ENCODE measurements around the gene GBA2.
A peak's percentile ranks its signal among the peaks of the same experiment; 100 is the strongest.

GBA2 gene

DNA sequence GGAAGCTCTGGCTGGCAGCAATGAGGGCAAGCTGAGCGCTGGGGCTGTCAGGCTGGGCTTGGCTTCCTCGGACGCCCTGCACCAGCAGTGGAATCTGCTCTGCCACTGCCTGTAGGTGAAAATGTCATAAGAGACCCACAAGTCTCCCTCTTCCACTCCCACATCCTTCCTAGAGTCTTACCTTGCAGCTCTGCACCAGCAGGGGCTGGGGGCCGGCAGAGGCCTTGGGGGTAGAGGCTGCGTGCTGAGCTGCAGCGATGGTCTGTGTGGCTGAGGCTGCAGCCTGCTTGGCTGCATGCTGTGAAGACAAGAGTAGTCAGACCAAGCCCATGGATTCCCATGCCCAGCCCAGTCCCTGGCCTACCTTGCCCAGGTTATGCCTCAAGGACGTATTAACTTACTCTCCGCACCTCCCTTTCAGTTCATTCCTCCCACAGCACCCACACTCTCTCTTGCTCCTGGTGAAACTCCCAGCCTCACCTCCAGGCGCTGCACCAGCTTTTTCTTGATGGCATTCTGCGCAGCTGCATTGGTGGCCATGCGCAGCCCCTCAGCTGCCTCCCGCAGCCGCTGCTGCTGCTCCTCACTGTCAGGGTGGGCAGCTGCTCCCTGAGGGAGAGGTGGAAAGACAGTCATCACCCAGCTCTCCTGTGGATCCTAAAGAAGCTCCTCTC lies 34.3 kb downstream of the GBA2 start:
- TF ChIP-seq POLR2AphosphoS5 (IDR thresholded peaks at IDR 0.05; ENCODE audit: low read depth, low read length): peak; percentile 14; the same call in 1 of the 2 replicates
- no peak for TF ChIP-seq SPI1 (IDR thresholded peaks at IDR 0.05; ENCODE audit: low read depth, low read length)
- TF ChIP-seq POU2F2 (IDR thresholded peaks at IDR 0.05; ENCODE audit: low read depth, low read length): no peak
- no peak for TF ChIP-seq TAF1 (IDR thresholded peaks at IDR 0.05; ENCODE audit: low read depth, low read length)
- FAIRE-seq (no peak), DNase-seq (ENCODE audit: insufficient read length, low spot score) (no peak)

DNA sequence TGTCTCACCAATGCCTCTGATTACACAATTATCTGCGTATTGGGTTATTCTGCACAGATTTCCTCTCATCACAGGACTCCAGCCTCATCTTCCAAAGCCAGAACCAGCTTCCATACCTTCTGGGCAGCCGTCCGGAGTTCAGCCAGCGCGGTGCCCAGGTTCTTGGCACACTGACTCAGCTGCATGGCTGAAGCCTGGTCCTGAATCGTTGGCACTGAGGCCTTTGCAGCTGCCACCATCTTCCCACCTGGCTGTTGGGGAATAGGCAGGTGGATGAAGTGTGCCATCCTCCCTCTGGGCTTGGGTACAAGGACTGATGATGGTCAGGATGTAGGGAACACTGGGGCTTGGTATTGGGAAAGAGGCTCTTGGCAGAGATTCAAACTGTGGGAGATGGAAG lies 34.9 kb downstream of the GBA2 start:
- TF ChIP-seq POLR2AphosphoS5 (IDR thresholded peaks at IDR 0.05; ENCODE audit: low read depth, low read length) (no peak), SPI1 (IDR thresholded peaks at IDR 0.05; ENCODE audit: low read depth, low read length) (no peak), POLR2A (IDR thresholded peaks at IDR 0.05; ENCODE audit: low read depth, low read length) (no peak), PAX5 (IDR thresholded peaks at IDR 0.05; ENCODE audit: insufficient read depth, low read length, severe bottlenecking) (no peak), POU2F2 (IDR thresholded peaks at IDR 0.05; ENCODE audit: low read depth, low read length) (no peak)
- DNase-seq (ENCODE audit: insufficient read length, low spot score) (no peak), FAIRE-seq (no peak)

DNA sequence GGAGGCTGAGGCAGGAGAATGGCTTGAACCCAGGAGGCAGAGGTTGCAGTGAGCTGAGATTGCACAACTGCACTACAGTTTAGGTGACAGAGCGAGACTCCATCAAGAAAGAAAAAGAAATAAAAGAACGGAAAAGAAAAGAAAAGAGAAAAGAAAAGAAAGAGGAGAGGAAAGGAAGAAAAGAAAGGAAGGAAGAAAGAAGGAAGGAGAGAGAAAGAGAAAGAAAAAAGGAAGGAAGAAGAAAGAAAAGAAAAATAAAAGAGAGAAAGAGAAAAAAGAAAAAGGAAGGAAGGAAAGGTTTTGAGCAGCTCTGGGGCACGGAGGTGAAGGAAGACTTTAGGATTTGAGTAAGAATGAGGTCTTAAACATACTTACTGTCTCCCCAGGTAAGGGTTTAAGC lies 35.5 kb downstream of the GBA2 start:
- DNase-seq (ENCODE audit: insufficient read length, low spot score): no peak
- FAIRE-seq: no peak
- TF ChIP-seq POU2F2 (IDR thresholded peaks at IDR 0.05; ENCODE audit: low read depth, low read length): no peak
- no peak for TF ChIP-seq POLR2AphosphoS5 (IDR thresholded peaks at IDR 0.05; ENCODE audit: low read depth, low read length)
- no peak for TF ChIP-seq SPI1 (IDR thresholded peaks at IDR 0.05; ENCODE audit: low read depth, low read length)
- TF ChIP-seq POLR2A (IDR thresholded peaks at IDR 0.05; ENCODE audit: low read depth, low read length): no peak
- TF ChIP-seq TAF1 (IDR thresholded peaks at IDR 0.05; ENCODE audit: low read depth, low read length): no peak
- TF ChIP-seq PAX5 (IDR thresholded peaks at IDR 0.05; ENCODE audit: insufficient read depth, low read length, severe bottlenecking): no peak

GRCh38 chr9:35712762-35713400 lies 36.1 kb downstream of the GBA2 start:
- DNase-seq (ENCODE audit: insufficient read length, low spot score) (no peak), FAIRE-seq (no peak)
- no peak for TF ChIP-seq POLR2A (IDR thresholded peaks at IDR 0.05; ENCODE audit: low read depth, low read length)
- TF ChIP-seq POLR2AphosphoS5 (IDR thresholded peaks at IDR 0.05; ENCODE audit: low read depth, low read length): no peak
- no peak for TF ChIP-seq POU2F2 (IDR thresholded peaks at IDR 0.05; ENCODE audit: low read depth, low read length)
- no peak for TF ChIP-seq TAF1 (IDR thresholded peaks at IDR 0.05; ENCODE audit: low read depth, low read length)
- no peak for TF ChIP-seq SPI1 (IDR thresholded peaks at IDR 0.05; ENCODE audit: low read depth, low read length)
- TF ChIP-seq PAX5 (IDR thresholded peaks at IDR 0.05; ENCODE audit: insufficient read depth, low read length, severe bottlenecking): no peak

- TF ChIP-seq POU2F2 (IDR thresholded peaks at IDR 0.05; ENCODE audit: low read depth, low read length) (no peak), POLR2A (IDR thresholded peaks at IDR 0.05; ENCODE audit: low read depth, low read length) (no peak), PAX5 (IDR thresholded peaks at IDR 0.05; ENCODE audit: insufficient read depth, low read length, severe bottlenecking) (no peak), TAF1 (IDR thresholded peaks at IDR 0.05; ENCODE audit: low read depth, low read length) (no peak), SPI1 (IDR thresholded peaks at IDR 0.05; ENCODE audit: low read depth, low read length) (no peak)
- FAIRE-seq (peak; percentile 52), DNase-seq (ENCODE audit: insufficient read length, low spot score) (peak; percentile 54)
Measured at GRCh38 chr9:35711501-35712428, 37.3 kb downstream of the GBA2 start.

- no peak for FAIRE-seq
- TF ChIP-seq SPI1 (IDR thresholded peaks at IDR 0.05; ENCODE audit: low read depth, low read length): no peak
- no peak for TF ChIP-seq TAF1 (IDR thresholded peaks at IDR 0.05; ENCODE audit: low read depth, low read length)
- TF ChIP-seq POLR2AphosphoS5 (IDR thresholded peaks at IDR 0.05; ENCODE audit: low read depth, low read length): no peak
- no peak for DNase-seq (ENCODE audit: insufficient read length, low spot score)
Measured at GRCh38 chr9:35710818-35711500, 38.1 kb downstream of the GBA2 start.

DNA sequence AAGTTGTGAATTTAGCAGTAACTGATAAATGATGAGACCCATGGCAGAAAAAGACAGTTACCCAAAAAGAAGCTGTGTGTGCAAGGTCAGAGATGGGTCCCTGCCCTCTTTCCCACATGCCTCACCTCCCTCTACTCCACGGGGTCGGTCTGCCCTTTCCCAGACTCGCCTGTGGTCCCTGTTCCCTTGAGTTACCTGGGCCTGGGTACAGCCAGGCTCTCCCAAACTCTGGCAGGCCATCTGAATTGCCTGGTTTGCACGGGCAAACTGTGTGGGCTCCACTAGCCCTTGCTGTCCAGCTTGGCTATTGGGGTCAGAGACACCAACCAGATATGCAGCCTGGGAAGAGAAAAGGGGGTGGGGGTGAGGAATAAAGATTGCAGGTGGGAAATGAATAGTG lies 40.9 kb downstream of the GBA2 start:
- FAIRE-seq (no peak), DNase-seq (ENCODE audit: insufficient read length, low spot score) (no peak)
- no peak for TF ChIP-seq POU2F2 (IDR thresholded peaks at IDR 0.05; ENCODE audit: low read depth, low read length)

GRCh38 chr9:35706951-35707350 lies 42.1 kb downstream of the GBA2 start:
- no peak for DNase-seq (ENCODE audit: insufficient read length, low spot score)
- FAIRE-seq: no peak
- TF ChIP-seq POLR2AphosphoS5 (IDR thresholded peaks at IDR 0.05; ENCODE audit: low read depth, low read length): no peak
- TF ChIP-seq TAF1 (IDR thresholded peaks at IDR 0.05; ENCODE audit: low read depth, low read length): no peak
- no peak for TF ChIP-seq POLR2A (IDR thresholded peaks at IDR 0.05; ENCODE audit: low read depth, low read length)
- TF ChIP-seq SPI1 (IDR thresholded peaks at IDR 0.05; ENCODE audit: low read depth, low read length): no peak
- no peak for TF ChIP-seq POU2F2 (IDR thresholded peaks at IDR 0.05; ENCODE audit: low read depth, low read length)
- TF ChIP-seq PAX5 (IDR thresholded peaks at IDR 0.05; ENCODE audit: insufficient read depth, low read length, severe bottlenecking): no peak

- DNase-seq (ENCODE audit: insufficient read length, low spot score) (no peak), FAIRE-seq (no peak)
- no peak for TF ChIP-seq POU2F2 (IDR thresholded peaks at IDR 0.05; ENCODE audit: low read depth, low read length)
- TF ChIP-seq TAF1 (IDR thresholded peaks at IDR 0.05; ENCODE audit: low read depth, low read length): no peak
Measured at GRCh38 chr9:35705836-35706430, 43.1 kb downstream of the GBA2 start.
